IPS-11a (cell line): Measurements from ENCODE around the gene FAM20C.

Source experiments
- H3K4me3 ChIP-seq: one replicate; pipeline ENCODE4 v1.5.1; 2013; ENCODE audit warnings: low read depth, low read length, control low read depth

Gene FAM20C

DNA sequence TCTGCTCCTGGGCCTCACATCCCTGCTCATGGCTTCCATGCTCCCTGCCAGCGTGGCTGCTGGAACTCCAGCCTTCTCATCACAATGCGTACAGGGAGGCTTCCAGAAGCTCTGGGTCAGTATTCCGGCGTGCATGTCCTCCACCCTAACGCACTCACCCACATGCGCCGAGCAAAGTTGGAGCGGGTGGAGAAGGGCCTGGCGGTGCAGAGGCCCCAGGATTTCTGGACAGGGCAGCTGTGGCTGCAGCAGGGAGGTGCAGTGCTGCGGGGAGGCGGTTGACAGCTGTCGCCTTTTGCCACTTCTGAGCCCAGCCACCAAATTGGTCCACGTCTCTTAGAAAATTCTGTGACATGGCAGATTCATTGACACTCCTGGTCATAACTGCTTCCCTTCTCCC is 33.6 kb upstream of the FAM20C start:
- H3K4me3 ChIP-seq = no peak overlapping the region

GRCh38 chr7:159370-160270 is 32.8 kb upstream of the FAM20C start:
- no peak overlapping the region for H3K4me3 ChIP-seq

DNA sequence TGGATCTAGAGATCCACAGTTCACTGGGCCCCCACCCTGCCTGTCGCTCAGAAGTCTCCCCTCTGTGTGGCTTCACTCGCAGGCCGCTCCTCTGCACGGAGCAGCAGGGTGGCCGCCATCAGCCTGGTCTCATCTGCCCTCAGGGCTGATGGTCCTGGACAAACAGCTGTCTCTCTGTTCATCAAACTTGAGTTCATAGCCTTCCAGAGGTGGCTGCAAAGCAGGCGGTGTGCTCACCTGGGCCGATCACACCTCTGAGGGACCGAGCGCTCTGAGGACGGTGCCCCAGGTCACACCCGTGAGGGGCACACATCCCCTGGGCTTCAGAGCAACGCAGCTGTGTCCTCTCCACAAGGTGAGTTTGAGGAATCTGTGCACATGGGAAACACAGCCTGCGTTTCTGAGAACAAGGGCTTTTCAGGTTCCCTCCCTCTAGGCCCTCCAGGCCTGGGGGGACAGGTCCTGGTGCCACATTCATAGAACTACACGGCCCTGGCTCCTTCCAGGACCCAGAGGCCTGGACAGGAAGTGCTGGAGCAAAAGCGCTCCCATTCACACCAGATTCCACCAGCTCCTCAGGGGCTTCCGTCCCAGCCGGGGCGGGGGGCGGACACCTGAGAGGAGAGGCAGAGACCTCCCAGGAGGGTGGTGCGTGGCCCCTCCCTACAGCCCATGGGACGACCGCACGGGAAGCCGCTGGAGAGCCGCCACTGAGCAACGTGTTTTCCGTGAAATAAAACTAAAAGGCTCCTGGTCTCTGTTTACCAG is 31.2 kb upstream of the FAM20C start:
- no peak overlapping the region for H3K4me3 ChIP-seq

DNA sequence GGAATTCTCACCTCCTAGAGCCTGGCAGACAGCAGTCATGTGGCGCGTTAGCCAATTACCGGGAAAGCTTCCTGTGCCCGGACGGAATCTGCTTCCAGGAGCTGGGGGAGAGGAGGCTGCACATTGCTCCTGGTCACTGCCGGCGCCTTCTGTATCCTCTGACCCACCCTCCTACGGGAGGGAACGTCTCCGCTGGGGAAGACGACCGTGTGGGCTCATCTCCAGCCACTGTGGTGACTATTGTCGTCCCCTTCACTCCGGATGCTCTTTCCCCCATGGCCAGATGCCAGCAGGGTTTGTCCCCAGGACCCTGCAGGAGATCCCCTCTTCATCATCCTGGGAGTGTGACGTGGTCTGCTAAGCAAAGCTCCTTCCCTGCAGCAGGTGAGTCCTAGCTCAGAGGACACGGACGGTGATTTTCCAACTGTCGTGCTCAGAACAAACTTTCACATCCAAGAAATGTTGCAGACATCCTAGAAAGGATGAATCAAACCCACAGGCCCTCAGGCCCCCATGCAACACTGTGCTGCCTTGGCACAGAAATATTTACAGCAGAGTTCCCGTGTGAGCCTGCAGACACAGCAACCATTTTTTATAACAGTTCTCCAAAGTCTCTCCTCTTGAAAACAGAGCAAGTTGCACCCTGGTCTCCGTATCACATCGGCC is 29.6 kb upstream of the FAM20C start:
- H3K4me3 ChIP-seq = no peak overlapping the region

DNA sequence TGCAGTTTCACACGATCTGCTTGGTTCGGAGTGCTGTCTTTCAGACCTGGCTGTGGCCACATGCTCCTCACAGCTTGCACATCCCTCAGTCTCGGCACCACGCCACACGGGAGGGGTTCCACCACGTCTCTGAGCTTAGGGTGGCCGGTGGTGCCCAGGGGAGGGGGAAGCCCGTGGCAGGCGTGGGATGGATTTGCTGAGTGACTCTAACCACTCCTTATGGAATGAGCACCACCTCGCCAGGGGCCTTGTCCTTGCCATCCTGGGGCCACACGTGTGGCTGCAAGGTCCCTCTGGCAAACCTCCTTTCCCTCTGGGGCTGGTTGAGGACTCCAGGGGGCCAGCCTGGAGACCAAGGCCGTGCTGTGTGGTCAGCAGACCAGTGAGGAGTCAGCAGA is 29.1 kb upstream of the FAM20C start:
- H3K4me3 ChIP-seq = no peak overlapping the region

GRCh38 chr7:163971-164881 is 28.1 kb upstream of the FAM20C start:
- H3K4me3 ChIP-seq = no peak overlapping the region

DNA sequence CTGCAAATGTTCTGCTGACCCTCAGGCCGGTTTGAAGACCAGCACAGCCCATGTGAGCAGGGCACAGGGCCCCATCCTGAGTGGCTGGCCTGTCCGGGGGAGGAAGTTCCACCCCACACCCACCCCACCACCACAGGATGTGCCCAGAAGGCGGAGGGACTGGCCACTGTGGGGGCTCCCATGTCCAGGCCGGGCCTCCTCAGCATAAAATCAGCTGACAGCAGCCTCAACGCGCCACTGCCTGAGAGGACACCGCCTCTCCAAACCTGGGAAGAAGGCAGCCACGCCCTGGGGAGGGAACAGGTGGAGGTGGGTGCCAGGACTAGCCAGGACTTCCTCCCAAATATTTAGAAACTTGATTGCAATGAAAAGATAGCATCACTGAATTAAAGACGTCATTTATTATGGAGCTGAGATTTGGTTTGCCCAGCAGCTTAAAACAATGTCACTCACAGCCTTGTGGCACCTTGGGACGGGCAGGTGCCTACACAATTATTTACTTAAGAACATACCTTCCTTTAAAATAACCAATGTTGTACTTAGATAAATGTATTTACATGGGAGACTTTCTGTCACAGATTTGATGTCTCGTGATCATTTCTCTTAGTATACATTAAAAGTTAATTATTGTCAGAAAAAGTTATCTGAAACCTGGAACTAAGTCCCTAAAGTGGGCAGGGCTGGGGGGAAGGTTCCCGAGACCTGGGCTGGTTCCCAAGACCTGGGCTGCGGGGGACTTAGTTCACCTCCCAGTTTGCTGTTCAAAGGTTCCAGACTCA is 27.3 kb upstream of the FAM20C start:
- H3K4me3 ChIP-seq = no peak overlapping the region

DNA sequence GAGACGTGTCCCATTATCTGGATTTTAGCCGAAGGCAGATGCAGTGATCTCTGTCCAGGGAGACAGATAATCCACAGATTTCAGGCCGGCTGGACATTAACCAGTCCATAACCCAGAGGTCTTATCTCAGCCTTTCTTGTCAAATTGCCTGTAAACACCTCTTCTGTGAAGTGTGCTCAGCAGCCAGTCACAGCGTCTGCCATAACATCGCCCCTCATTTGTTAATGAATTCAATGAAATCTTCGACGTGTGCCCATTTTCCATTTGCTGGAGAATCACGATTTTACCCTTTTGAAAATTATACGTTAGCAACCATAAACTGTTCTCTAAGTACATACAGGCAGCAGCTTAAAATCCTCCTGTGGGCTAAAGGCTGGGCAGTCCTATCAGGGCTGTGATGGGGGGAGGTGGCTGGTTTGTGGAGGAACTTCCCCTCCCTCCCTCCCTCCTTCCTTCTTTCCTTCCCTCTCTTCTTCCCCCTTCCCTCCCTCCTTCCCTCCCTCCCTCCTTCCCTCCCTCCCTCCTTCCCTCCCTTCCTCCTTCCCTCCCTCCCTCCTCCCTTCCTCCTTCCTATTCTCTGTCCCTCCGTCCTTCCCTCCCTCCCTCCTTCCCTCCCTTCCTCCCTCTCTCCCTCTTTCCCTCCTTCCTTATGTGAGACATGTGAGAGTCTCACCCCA is 26.6 kb upstream of the FAM20C start:
- H3K4me3 ChIP-seq = no peak overlapping the region

- H3K4me3 ChIP-seq = no peak overlapping the region
Observed at GRCh38 chr7:166338-167060, 25.9 kb upstream of the FAM20C start.

DNA sequence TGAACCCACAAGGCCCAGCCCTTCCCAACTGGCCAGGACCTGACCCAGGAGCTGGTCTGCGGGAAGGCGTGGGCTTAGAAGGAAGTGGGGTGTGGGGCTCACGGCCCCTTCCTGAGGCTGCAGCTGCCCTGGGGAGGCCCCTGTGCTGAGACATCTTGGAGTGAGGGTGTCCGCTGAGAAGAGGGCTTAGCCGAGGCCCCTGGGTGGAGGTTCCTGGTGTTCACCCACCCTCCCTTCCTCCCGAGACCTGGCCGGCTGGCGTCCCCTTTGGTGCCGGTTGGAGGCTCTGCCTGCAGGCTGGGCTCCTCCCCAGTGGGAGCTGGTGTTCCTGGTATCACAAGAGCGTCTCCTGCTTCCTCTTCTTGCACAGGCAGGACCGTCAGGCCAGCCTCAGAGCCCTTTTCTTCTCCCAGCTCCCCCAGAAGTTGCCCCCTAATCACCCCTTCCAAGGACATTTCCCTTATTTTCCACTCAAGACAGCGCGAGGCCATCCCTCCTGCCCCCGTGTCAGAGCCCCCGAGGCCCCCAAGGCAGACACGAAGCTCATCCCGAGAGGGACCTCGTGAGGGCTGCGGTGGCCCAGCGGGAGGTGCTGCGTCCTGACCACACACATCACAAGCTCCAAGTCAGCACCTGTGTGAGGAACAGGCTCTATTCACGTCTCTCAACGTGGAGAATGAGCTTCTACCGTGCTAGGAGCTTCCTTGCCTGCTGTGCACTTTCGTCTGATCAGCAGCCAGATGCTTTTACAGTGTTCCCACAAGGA is 25.1 kb upstream of the FAM20C start:
- H3K4me3 ChIP-seq = no peak overlapping the region

- H3K4me3 ChIP-seq = no peak overlapping the region
Observed at GRCh38 chr7:167976-168791, 24.2 kb upstream of the FAM20C start.

DNA sequence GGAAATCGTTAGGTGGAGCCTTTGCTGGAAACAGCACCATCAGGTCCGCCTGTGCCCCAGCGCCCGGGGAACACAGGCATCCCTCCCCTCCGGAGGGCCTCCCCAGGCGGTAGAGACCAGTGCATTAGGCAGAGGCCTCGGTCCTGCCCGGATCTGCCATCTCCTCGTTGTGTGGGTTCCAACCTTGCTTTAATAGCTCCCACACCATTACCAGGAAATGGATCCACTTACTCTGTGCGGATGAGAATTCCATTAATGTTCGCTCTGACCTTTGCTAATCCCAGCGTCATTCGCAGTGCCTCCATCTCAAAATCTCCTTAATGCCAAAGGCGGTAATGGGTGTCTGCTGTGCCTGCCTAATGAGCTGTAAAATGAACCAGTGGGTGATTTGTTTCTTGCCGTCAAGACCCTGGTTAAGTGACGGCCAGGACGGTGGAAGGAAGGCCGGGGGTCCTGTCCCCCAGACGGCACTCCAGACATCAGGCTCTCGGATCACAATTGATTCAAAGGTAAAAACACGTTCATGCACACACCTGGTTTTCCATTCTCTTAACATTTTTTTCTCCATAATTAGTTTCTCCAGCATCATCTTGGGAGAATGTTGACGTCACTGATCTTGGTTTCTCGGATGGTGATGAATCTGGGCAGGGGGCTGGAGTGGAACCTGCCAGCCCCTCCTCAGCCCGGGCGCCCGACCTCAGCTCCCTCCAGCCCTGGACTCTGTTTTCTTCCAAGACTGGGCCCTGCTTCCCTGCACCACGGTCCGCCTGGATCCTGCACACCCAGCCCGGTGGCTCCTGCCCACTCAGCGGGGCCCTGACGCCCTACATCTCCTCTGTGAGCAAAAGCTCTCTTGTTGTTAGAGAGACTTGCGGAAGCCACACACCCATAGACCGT is 22.8 kb upstream of the FAM20C start:
- H3K4me3 ChIP-seq = no peak overlapping the region

DNA sequence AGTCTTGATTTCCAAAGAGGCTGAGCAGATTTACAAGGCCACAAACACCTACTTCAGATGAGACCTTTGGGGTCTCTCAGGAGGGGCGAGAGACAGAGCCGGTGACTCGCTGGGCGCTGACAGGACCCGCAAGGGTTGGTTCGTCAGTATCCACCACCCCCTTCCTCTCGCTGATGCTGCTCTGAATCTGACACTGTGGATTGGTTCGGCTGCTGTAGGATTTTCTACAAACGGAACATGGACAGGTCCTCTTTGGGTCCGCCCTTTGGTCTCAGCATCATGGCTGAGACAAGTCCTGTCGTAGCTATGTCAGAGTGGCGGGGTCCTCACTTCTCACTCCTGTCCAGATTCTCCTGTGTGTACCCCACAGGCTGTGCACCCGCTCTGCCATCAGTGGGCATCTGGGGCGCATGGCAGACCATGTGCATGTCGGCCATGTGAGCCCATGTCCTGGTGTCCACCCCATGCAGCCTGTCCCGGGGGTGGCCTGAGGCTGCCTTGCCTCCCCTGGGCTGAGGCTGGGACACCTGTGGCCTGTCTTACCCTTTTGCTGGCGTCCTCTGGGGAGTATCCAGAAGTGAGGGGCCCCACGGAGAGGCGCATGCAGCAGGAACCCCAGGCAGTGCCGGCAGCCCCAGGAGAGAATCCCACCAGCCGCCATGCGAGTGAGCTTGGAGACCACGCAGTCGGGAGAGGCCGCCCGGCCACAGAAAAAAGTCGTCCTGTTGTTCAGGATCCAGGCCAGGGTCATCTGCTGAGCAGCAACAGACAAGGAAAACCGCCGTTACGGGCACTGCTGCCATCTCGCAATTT is 21.6 kb upstream of the FAM20C start:
- no peak overlapping the region for H3K4me3 ChIP-seq

DNA sequence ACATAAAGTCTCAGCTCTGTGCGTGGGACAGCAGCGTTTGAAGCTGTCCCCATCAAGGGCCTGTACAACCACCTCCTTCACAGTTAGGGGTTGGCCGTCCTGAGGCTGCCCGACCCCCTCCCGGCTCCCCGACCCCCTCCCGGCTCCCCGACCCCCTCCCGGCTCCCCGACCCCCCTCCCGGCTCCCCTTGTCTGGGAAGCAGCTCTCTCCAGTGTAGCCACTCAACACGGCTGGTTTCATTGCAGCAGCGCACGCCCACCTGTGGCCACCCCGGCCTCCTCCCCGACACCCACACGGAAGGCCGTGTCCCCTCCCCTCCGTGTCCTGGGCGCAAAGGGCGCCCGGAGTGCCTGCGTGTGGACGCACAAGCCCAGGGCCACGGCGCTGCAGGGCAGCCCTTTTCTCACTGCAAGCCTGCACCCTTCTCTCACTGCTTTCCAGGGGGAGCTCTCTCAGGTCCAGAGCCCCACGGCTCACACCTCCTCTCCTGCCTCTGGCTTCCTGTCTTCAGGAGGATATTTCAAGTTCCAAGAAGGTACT is 20.9 kb upstream of the FAM20C start:
- no peak overlapping the region for H3K4me3 ChIP-seq

DNA sequence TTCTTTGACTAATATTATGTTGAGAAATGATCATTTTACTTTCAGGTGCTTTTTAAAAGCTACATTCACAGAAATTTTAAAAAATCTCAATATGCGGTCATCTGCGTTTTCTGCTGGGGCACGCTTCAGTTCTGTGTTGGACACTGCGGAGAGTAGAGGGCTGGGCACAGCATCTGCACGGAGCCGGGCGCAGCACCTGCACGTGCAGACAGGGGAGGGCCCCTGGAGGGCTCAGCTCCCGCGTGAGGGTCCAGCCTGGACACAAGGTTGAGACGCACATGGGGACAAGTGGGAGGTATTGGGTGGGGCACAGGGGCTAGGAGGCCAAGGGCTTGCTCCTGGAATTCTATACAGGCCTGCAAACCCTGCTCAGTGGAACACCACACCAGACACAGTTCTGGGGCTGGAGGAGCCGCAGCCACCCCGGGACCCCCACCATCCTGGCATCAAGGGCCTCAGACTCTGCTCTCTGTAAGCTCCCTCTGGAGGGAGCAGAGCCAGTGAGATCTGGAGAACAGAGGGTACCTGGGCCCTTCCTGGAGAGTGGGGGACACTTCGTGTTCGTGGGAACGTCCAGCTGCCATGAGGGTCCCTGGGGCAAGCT is 20.4 kb upstream of the FAM20C start:
- no peak overlapping the region for H3K4me3 ChIP-seq
